Loucy (cell line): Measurements from ENCODE around the gene CRABP2.

ENCODE experiments used
- H2AFZ ChIP-seq: fragments of 200-600 bp; sonication (generic); 2 replicates; pipeline ENCODE4 v1.6.0; 2016; ENCODE audit warnings: antibody characterized with exemption, mild to moderate bottlenecking, low read length, moderate library complexity
- H3F3A ChIP-seq: fragments of 200-600 bp; 2 replicates; pipeline ENCODE4 v1.6.0; 2016; ENCODE audit warnings: antibody characterized with exemption, low read depth, mild to moderate bottlenecking
- H3K27me3 ChIP-seq: fragments of 200-600 bp; sonication (generic); 2 replicates; pipeline ENCODE4 v1.6.1; 2014; ENCODE audit warnings: low read length, mild to moderate bottlenecking; ENCODE audit not compliant: insufficient read depth, poor library complexity, severe bottlenecking
- H3K36me3 ChIP-seq: fragments of 200-600 bp; sonication (generic); 2 replicates; pipeline ENCODE4 v1.6.1; 2016; ENCODE audit warnings: low read length; ENCODE audit not compliant: insufficient read depth
- H3K4me1 ChIP-seq: fragments of 200-600 bp; sonication (generic); 2 replicates; pipeline ENCODE4 v1.5.1; 2014; ENCODE audit warnings: low read length, mild to moderate bottlenecking; ENCODE audit not compliant: insufficient read depth, poor library complexity, severe bottlenecking
- H3K4me2 ChIP-seq: fragments of 200-600 bp; sonication (generic); 2 replicates; pipeline ENCODE4 v1.6.0; 2014; ENCODE audit warnings: antibody characterized with exemption, low read length, low read depth, mild to moderate bottlenecking; ENCODE audit not compliant: poor library complexity, severe bottlenecking
- H3K4me3 ChIP-seq: fragments of 200-600 bp; sonication (generic); 2 replicates; pipeline ENCODE4 v1.5.1; 2014; ENCODE audit warnings: low read length, mild to moderate bottlenecking, mixed read lengths; ENCODE audit not compliant: poor library complexity, severe bottlenecking
- H3K79me2 ChIP-seq: fragments of 200-600 bp; sonication (generic); 2 replicates; pipeline ENCODE4 v1.6.1; 2014; ENCODE audit warnings: low read length; ENCODE audit not compliant: insufficient read depth
- H3K9ac ChIP-seq: fragments of 200-600 bp; sonication (generic); 2 replicates; pipeline ENCODE4 v1.6.0; 2014; ENCODE audit warnings: mild to moderate bottlenecking, low read depth, low read length, moderate library complexity; ENCODE audit not compliant: poor library complexity, severe bottlenecking
- H3K9me2 ChIP-seq: fragments of 200-600 bp; sonication (generic); replicated peaks from 2 replicates; pipeline ENCODE4 v1.6.1; 2016; ENCODE audit warnings: low read depth, low read length, mixed read lengths
- H3K9me3 ChIP-seq: fragments of 200-600 bp; sonication (generic); 2 replicates; pipeline ENCODE4 v1.6.1; 2014; ENCODE audit warnings: mild to moderate bottlenecking, antibody characterized with exemption, low read length, low read depth; ENCODE audit not compliant: insufficient read depth
- H4K20me1 ChIP-seq: fragments of 200-600 bp; sonication (generic); 2 replicates; pipeline ENCODE4 v1.6.0; 2014; ENCODE audit warnings: antibody characterized with exemption, low read length, mild to moderate bottlenecking; ENCODE audit not compliant: insufficient read depth, poor library complexity, severe bottlenecking
- EZH2phosphoT487 ChIP-seq: fragments of 200-600 bp; IDR thresholded peaks from 2 replicates; pipeline ENCODE4 v1.6.1; 2018; ENCODE audit warnings: antibody characterized with exemption, mild to moderate bottlenecking, moderate library complexity, borderline replicate concordance
- TF ChIP-seq, protein P1 (sequence below): fragments of 200-600 bp; sonication (generic); conservative IDR thresholded peaks from 2 replicates; pipeline ENCODE4 v1.5.1; 2014; ENCODE audit warnings: mild to moderate bottlenecking, antibody characterized with exemption, low read length

Gene CRABP2

DNA sequence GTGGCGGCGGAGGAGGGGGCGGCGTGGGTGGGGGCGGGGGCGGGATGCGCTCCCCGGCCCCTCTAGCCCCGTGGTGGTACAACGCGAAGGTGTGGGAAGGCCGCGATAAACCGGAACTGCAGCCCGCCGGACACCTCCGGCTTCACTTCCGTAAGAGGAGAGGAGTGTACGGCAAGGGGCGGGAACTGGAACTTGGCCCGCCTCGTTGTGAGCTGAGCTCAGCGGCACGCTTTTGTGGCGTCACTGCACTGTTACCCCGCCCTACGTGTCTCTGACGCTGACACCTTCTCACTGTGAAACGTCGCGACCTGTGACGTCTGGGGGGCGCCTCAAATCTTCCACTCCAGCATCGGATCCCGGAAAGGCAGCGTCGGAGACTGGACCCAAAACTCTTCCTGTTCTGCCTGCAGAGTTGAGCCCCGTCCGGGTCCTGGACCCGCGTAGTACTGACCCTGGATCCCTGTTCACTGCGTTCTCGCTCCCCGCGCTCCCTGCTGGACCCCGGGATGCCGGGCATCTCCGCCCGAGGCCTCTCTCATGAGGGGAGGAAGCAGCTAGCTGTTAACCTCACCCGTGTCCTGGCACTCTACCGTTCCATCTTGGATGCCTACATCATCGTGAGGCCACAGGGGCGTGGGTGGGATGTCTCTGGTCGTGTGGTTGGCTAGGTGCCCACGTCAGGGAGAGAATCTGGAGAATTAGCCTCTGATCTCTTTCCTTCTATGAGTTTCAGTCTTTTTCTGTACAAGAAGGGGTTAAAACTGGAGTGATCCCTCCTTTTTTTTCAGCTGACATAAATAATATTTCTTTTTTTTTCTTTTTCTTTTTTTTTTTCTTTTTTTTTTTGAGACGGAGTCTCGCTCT is 23.4 kb upstream of the CRABP2 start, which contains the start of gene ISG20L2:
ISG20L2 (minus strand) TSS at position 168 of the 864 bp plus-strand sequence. CDS start 1,114 bp downstream, outside the sequence.
- peaks cover 55% of the 10 kb centered on the region for H3K79me2 ChIP-seq
- TF ChIP-seq, protein P1, sequence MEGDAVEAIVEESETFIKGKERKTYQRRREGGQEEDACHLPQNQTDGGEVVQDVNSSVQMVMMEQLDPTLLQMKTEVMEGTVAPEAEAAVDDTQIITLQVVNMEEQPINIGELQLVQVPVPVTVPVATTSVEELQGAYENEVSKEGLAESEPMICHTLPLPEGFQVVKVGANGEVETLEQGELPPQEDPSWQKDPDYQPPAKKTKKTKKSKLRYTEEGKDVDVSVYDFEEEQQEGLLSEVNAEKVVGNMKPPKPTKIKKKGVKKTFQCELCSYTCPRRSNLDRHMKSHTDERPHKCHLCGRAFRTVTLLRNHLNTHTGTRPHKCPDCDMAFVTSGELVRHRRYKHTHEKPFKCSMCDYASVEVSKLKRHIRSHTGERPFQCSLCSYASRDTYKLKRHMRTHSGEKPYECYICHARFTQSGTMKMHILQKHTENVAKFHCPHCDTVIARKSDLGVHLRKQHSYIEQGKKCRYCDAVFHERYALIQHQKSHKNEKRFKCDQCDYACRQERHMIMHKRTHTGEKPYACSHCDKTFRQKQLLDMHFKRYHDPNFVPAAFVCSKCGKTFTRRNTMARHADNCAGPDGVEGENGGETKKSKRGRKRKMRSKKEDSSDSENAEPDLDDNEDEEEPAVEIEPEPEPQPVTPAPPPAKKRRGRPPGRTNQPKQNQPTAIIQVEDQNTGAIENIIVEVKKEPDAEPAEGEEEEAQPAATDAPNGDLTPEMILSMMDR: no peak
- TF ChIP-seq EZH2phosphoT487: no peak

DNA sequence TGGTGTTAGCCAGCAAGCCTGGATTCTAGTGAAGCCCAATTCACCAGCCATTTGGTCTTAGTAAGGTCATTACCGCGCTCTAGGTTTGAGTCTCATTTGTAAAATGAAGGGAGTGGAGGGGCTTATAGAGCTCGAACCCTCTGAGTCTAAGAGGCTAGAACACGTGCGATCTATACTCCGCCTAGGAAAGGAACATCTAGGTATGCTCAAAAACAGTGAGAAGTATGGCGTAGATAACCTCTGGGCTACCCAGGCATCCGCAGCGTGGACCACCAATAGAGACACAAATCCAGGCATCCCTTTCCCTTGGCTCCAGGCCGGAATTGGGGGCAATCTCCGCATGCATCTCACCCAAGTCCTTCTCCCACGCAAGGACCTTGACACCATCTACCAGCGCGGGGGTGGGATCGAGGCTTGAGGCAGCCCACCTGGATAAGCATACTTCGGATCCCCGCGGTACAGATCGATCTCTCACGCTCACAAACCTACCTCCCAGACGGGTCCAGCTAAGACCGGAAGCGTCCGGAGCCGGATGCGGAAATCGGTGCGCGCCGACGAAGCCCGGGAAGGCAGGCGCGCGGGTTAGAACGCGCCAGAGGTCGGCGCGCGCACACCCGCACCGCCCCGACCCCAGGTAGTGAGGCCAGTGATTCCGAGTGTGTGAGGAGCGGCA is 22.7 kb upstream of the CRABP2 start, which contains the start of gene METTL25B:
METTL25B (plus strand) TSS at position 544 of the 673 bp plus-strand sequence. CDS start 636 bp downstream, outside the sequence.
- peaks cover 62% of the 10 kb centered on the region for H3K79me2 ChIP-seq
- H3K9ac ChIP-seq: peak within 1 kb of the TSS; percentile 94
- H2AFZ ChIP-seq: peak within 1 kb of the TSS; percentile 88
- H3K36me3 ChIP-seq: peaks cover 16% of the 10 kb centered on the region; the same call in 1 of the 2 replicates
- peaks cover 47% of the 10 kb centered on the region for H4K20me1 ChIP-seq
- no peaks in the 10 kb centered on the region for H3K9me2 ChIP-seq
- H3K4me1 ChIP-seq: peaks cover 47% of the 10 kb centered on the region
- peak within 1 kb of the TSS; percentile 100 for H3K4me2 ChIP-seq
- H3F3A ChIP-seq: no peaks in the 10 kb centered on the region
- H3K9me3 ChIP-seq: no peaks in the 10 kb centered on the region
- no peak for TF ChIP-seq EZH2phosphoT487
- TF ChIP-seq, protein P1: no peak
- H3K27me3 ChIP-seq: no peaks in the 10 kb centered on the region
- peak within 1 kb of the TSS; percentile 95 for H3K4me3 ChIP-seq

More for the DNA sequence above, 23.4 kb upstream of the CRABP2 start, which contains the start of gene ISG20L2:
- peaks cover 44% of the 10 kb centered on the region for H3K4me1 ChIP-seq
- H3K9ac ChIP-seq: peak within 1 kb of the TSS; percentile 94
- H2AFZ ChIP-seq: peak within 1 kb of the TSS; percentile 88
- H3K36me3 ChIP-seq: peaks cover 8% of the 10 kb centered on the region; the same call in 1 of the 2 replicates
- H3F3A ChIP-seq: no peaks in the 10 kb centered on the region
- no peaks in the 10 kb centered on the region for H3K27me3 ChIP-seq
- no peaks in the 10 kb centered on the region for H3K9me2 ChIP-seq
- peak within 1 kb of the TSS; percentile 95 for H3K4me3 ChIP-seq
- no peaks in the 10 kb centered on the region for H3K9me3 ChIP-seq
- H4K20me1 ChIP-seq: peaks cover 41% of the 10 kb centered on the region
- H3K4me2 ChIP-seq: peak within 1 kb of the TSS; percentile 100

DNA sequence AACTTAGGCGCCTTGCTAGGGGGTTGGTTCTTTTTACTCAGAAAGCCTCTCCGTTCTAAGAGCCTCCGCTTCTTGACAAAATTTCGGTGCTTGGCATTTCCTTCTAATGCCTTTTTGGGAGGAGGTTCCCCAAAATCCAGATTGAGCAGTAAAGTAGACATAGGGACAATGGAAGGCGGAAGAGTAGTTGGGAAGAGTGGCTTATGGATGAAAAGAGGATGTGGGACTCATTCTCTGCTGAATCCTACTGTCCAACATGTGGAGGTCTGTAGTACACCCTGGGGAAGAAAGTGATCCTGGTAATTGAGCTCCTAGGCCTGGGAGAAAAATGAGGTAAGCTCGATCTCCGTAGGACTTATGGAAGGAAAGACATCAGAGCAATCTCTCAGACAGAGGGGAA is 22.1 kb upstream of the CRABP2 start:
- Histone ChIP-seq H3F3A (no peaks in the 10 kb centered on the region), H3K36me3 (peaks cover 21% of the 10 kb centered on the region; the same call in 1 of the 2 replicates), H3K27me3 (no peaks in the 10 kb centered on the region), H3K9me2 (no peaks in the 10 kb centered on the region), H2AFZ (no peak overlapping the region), H4K20me1 (peaks cover 47% of the 10 kb centered on the region), H3K4me2 (peak overlapping the region; percentile 100), H3K9me3 (no peaks in the 10 kb centered on the region), H3K9ac (peak overlapping the region; percentile 94), H3K4me1 (peaks cover 47% of the 10 kb centered on the region), H3K4me3 (peak overlapping the region; percentile 95), H3K79me2 (peaks cover 68% of the 10 kb centered on the region)
- TF ChIP-seq, protein P1: no peak
- no peak for TF ChIP-seq EZH2phosphoT487
